ENCODE data around the gene PRKN. TPM values are rescaled to one million over a fixed set of nuclear protein-coding genes. Genes with fewer than 3 reads are reported as not detected.

Gene PRKN
- total and polyA plus RNA-seq, 9 of the 15 experiments (the other 6 are each of a cell fraction or from before 2014, with no cell fraction given): 0.03 to 0.96 (median 0.15) TPM; not detected in 2

GRCh38 chr6:161393839-161394364 is 1333.7 kb downstream of the PRKN start (continued):
- TF ChIP-seq STAT6 (CRISPR knock-in tag; IDR thresholded peaks at IDR 0.05): no peak
- peak; percentile 68 for TF ChIP-seq MEIS2 (IDR thresholded peaks at IDR 0.05; ENCODE audit: partially characterized antibody)
- no peak for TF ChIP-seq CGGBP1 (CRISPR knock-in tag; IDR thresholded peaks at IDR 0.05)
- no peak for TF ChIP-seq E2F5 (CRISPR knock-in tag; IDR thresholded peaks at IDR 0.05)
- peak; percentile 27; the same call in 1 of the 2 replicates for TF ChIP-seq GATA2 (CRISPR knock-in tag; IDR thresholded peaks at IDR 0.05)
- no peak for TF ChIP-seq SMARCC2 (IDR thresholded peaks at IDR 0.05; ENCODE audit: low read depth)
- no peak for TF ChIP-seq ZNF354B (CRISPR knock-in tag; IDR thresholded peaks at IDR 0.05)
- TF ChIP-seq JUNB (CRISPR knock-in tag; conservative IDR thresholded peaks at IDR 0.05): peak; percentile 62; the same call in 1 of the 2 replicates
- TF ChIP-seq JUND (IDR thresholded peaks at IDR 0.05; ENCODE audit: borderline replicate concordance, low read depth, low read length): peak; percentile 97
- TF ChIP-seq JUND (tag; IDR thresholded peaks at IDR 0.05; ENCODE audit: borderline replicate concordance, low read depth, low read length): peak; percentile 99
- peak; percentile 97 for TF ChIP-seq FOSL1 (tag; conservative IDR thresholded peaks at IDR 0.05)
- no peak for TF ChIP-seq SNRNP70 (optimal IDR thresholded peaks at IDR 0.05; ENCODE audit: low read depth, low read length)
- no peak for TF ChIP-seq SNAPC5 (CRISPR knock-in tag; IDR thresholded peaks at IDR 0.05)
- no peak for TF ChIP-seq E2F6 (IDR thresholded peaks at IDR 0.05; ENCODE audit: borderline replicate concordance in 1 of 2, extremely low read depth in 1 of 2, insufficient read depth in 1 of 2, insufficient read length in 1 of 2, low read depth in 1 of 2, low read length in 1 of 2, poor library complexity in 1 of 2, severe bottlenecking in 1 of 2)
- no peak for TF ChIP-seq CEBPG (CRISPR knock-in tag; IDR thresholded peaks at IDR 0.05)
- 0 out of 4 replicates have a peak, but pooled peaks of 1 of the 2 experiments have one; percentile 14 for TF ChIP-seq CEBPG (tag; conservative IDR thresholded peaks at IDR 0.05 in 1 of 2, IDR thresholded peaks at IDR 0.05 in 1 of 2)
- TF ChIP-seq RCOR1 (IDR thresholded peaks at IDR 0.05; ENCODE audit: borderline replicate concordance in 1 of 2, low read depth in 2 of 2, low read length in 2 of 2): 0 out of 4 replicates have a peak, but pooled peaks of 1 of the 2 experiments have one; percentile 20
- TF ChIP-seq NFATC3 (IDR thresholded peaks at IDR 0.05): no peak
- TF ChIP-seq MTF1 (CRISPR knock-in tag; IDR thresholded peaks at IDR 0.05; ENCODE audit: borderline replicate concordance): no peak
- TF ChIP-seq SMAD2 (IDR thresholded peaks at IDR 0.05; ENCODE audit: low read depth, low read length): no peak
- no peak for TF ChIP-seq ETV6 (IDR thresholded peaks at IDR 0.05; ENCODE audit: borderline replicate concordance in 1 of 2, low read depth in 2 of 2, low read length in 1 of 2)
- no peak for TF ChIP-seq ETV6 (CRISPR knock-in tag; IDR thresholded peaks at IDR 0.05; ENCODE audit: borderline replicate concordance)
- TF ChIP-seq ZNF239 (CRISPR knock-in tag; IDR thresholded peaks at IDR 0.05): no peak
- TF ChIP-seq KHSRP (IDR thresholded peaks at IDR 0.05): no peak
- TF ChIP-seq SREBF2 (CRISPR knock-in tag; IDR thresholded peaks at IDR 0.05): no peak
